ENCODE data around the gene ZNF254.

GRCh38 chr19:24142771-24143170 lies 55.8 kb downstream of the ZNF254 start:
- TF ChIP-seq POLR2A (IDR thresholded peaks at IDR 0.05), result no peak
- TF ChIP-seq CTCF (IDR thresholded peaks at IDR 0.05), result no peak
